GM18511 (cell line): Measurements from ENCODE around the gene UPB1.
"Not testable (repeated sequence)": the region's sequence is repeated elsewhere in the genome, so short reads cannot be mapped to it uniquely, and the experiment has no call there.

Experiments used
- ATAC-seq: cut with Tn5 transposase; IDR thresholded peaks from one replicate; pipeline ENCODE4 v1.9.1; 2021; ENCODE audit warnings: mild to moderate bottlenecking, moderate library complexity; ENCODE audit not compliant: unreplicated experiment

The UPB1 gene

DNA sequence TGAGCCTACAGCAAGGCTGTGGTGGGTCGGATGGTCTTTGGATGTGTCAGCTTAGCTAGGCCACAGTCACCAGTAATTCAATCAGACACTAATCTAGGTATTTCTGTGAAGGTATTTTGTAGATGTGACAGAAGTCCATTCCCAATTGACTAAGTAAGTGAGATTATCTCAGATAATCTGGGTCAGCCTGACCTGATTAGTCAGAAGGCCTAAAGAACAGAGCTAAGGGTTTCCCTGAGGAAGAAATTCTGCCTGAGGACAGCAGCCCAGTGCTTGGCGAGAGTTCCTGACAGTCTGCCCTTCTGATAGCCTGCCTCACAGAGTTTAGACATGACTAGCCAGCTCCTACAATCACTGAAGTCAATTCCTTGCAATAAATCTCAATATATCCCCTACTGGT, 31.1 kb downstream of the UPB1 start:
- ATAC-seq: no peak

GRCh38 chr22:24529898-24530297, 34.8 kb downstream of the UPB1 start:
- no peak for ATAC-seq

DNA sequence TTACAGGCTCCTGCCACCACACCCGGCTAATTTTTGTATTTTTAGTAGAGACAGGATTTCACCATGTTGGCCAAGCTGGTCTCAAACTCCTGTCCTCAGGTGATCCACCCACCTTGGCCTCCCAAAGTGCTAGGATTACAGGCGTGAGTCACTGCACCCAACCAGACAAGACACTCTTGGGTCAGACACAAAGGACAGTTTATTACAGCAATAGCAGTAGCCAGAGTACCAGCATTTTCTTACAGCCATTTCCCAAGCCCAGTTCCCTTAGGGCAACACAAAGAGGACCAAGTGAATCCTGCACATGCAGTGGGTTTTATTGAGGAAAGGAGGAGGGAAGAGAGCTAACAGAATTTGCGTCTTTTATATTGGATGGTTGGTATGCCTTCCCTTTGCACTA, 35.8 kb downstream of the UPB1 start:
- ATAC-seq: not testable (repeated sequence)

- no peak for ATAC-seq
These were observed 36.9 kb downstream of the UPB1 start for GRCh38 chr22:24532075-24532474.

- no peak for ATAC-seq
These were observed 40.2 kb downstream of the UPB1 start for GRCh38 chr22:24535348-24535747.

DNA sequence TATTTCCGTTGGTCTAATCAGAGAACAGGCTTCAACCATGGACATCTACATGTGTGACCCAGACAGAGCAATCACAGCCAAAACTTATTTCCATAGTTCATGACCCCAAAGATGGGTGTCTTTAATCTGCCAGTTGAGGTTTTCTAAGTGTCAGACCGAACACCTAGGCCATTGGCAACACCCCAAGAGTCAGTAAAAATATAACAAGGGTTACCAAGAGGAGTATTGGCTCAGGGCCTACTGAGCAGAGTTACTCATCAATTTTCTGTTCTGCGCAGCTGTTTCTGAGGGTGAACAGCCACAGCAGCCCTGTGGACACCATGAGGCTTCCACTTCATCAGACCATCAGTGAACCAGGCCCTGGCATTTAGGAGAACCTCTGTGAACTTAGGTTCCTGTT, 41.0 kb downstream of the UPB1 start:
- ATAC-seq: no peak

DNA sequence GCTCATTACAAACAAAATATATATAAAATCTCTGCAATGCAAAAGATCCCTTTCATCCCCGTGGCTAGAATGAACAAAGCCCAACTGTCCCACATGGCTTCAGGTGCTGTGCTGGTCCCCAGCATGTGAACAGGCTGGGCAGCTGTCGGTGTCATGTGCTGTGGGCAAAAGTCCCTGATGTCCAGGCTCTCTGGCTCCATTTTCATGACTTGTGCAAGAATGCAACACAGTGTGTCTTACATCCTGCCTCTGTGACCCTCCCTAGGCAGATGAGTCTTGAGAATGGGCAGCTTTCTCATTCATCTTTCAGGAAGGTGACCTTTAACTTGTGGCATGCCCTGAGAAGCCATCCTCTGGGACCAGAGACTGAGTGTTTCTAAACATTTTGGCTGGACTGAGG, 45.3 kb downstream of the UPB1 start:
- ATAC-seq: no peak

DNA sequence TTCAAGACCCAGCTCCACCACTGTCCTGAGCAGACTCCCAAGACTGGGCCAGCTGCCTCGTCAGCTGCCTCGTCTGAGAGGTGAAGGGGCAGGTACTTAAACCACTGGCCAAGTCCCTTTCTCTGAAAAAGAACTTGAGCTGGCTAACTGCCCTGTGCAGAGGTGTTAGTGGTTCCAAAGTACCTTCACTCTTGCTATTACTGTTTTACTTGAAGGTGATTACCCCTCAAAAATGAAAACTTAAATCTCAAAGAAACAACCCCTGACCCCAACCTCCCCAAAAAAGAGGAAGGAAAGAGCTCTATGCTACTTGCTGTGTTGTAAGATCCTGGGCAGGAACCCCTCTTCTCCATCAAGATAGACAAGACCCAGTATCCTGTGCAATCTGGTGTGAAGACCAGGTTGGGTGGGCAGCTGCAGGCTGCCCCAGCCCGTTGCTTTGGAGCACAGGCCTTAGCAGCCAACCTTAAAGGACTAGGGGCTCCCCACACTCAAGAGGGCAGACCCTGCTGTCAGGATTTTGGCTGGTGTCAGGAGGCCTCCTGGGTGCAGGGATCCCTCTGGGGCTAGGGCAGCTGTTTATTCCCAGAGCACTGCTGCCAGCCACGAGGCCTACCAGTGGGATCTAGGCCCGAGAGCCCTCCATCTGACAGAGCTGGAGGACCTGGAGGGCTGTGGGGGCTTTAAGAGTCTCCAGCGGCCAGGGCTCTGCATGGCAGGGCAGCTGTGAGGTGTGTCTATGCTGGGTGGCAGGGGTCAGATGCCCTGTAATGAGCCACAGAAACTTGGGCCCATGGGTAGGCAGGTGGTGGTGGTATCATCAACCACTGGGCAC, 46.8 kb downstream of the UPB1 start:
- ATAC-seq: no peak

- no peak for ATAC-seq
These were observed 47.5 kb downstream of the UPB1 start for GRCh38 chr22:24542641-24543040.

GRCh38 chr22:24543185-24543601, 48.1 kb downstream of the UPB1 start:
- ATAC-seq: no peak

DNA sequence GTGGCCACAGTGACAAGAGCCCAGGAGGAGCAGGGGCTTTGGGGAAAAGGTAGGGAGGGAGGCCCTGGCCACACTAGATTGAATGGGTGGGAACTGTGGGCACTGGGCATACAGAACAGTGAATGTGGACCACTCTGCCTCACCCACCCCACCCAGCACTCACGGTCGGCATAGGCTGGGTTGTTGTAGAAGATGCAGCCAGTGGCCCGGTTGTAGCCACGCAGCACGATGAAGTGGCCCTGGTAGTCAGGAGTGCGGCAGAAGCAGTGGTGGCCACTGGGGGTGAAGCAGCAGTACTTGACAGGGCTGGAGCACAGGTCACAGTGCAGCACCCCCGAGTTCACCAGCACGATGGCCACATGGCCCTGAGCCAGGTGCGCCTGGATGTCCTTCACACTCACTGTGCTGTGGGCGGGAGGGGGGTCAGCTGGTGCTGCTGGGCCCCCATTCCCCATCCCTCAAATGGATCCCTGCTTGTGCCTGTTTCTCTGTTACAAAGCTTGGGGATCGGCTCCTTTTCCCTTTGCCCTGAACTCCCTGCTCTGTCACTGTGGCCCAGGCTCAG, 48.6 kb downstream of the UPB1 start:
- no peak for ATAC-seq

- no peak for ATAC-seq
These were observed 53.7 kb downstream of the UPB1 start for GRCh38 chr22:24548812-24549211.

DNA sequence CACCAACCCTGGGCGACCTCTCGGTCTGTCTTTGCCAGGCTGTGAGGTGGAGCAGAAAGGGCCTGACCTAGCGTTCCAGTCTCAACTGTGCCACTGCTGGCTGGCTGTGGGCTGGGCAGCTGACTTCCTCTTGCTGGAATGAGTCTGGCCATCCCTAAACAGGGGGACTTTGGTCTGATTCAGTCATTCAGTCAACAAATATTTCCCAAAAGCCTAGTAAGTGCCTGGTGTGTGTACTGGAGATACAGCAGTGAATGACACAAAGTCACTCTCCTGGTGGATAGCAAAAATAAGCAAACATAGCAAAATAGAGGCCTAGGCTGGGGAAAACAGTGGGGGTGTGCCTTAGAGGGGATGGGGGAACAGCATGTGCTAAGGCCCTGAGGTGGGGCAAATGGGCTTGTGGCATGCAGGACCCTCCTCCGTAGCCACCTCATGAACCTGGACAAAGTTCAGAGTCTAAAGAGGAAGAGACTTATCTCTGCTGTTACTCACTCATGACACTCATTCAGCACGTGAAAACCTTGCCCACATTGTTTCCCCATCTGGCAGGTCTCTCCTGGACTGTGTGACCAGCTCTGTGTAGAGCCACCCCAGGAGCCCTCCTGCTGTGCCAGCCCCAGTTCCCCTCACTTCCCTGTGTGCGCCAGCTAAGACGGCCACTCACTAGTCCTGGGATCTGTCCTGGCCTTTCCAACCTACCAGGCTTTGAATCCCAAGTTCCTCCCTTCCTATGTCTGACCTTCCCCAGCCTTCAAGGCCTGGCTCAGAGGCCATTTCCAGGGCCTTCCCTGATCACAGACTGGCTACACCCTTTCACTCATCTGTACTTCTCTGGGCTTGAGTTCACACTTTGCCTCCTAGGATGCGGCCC, 55.1 kb downstream of the UPB1 start:
- ATAC-seq: no peak

GRCh38 chr22:24550902-24551435, 55.8 kb downstream of the UPB1 start:
- ATAC-seq: no peak

- not testable (repeated sequence) for ATAC-seq
These were observed 57.6 kb downstream of the UPB1 start for GRCh38 chr22:24552503-24553286.

GRCh38 chr22:24553597-24554312, 58.6 kb downstream of the UPB1 start:
- ATAC-seq: no peak

DNA sequence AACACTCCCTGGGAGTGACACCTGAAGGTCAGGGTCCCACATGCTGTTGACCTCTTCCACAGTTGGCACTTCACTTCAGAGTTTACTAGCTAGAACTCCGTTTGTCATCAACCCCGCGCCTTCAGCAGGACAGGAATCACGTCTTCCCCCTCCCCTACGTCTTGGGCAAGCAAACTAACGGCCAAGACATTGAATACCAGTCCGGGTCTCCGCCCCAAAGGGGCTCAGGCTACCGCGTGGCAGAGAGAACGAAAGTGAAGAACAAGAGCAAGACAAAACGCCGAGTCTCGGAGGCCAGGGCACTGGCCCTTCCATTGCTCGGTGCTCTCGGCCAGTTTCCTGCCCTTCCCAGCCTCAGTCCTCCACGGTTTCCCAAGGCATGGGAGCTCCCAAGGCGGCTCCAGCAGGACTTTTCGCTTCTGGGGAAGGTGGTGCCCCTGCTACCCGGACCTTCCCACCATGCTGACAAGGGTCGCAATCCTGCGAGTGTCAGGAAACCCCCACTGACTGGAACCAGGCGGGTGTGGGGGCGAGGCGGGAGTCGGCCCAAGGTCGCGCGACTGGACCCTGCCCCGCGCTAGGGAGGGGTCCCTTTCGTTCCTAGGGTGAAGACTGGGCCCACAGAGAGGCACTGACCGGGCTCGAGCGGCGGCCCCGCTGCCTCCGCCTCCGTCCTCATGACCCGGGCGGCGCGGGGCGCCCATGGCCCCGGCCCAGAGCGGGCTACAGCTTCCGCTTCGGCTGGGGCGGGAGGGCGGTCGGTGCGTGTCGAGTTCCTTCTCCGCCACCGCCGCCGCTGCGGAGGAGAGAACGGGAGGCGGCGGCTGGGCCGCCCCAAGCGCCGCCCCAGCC, 59.4 kb downstream of the UPB1 start, which contains the start of gene GUCD1:
Gene GUCD1 (minus strand): TSS at position 826 of the 852 bp plus-strand sequence. CDS start 147 bp downstream, at position 679.
- peak; percentile 26 for ATAC-seq

DNA sequence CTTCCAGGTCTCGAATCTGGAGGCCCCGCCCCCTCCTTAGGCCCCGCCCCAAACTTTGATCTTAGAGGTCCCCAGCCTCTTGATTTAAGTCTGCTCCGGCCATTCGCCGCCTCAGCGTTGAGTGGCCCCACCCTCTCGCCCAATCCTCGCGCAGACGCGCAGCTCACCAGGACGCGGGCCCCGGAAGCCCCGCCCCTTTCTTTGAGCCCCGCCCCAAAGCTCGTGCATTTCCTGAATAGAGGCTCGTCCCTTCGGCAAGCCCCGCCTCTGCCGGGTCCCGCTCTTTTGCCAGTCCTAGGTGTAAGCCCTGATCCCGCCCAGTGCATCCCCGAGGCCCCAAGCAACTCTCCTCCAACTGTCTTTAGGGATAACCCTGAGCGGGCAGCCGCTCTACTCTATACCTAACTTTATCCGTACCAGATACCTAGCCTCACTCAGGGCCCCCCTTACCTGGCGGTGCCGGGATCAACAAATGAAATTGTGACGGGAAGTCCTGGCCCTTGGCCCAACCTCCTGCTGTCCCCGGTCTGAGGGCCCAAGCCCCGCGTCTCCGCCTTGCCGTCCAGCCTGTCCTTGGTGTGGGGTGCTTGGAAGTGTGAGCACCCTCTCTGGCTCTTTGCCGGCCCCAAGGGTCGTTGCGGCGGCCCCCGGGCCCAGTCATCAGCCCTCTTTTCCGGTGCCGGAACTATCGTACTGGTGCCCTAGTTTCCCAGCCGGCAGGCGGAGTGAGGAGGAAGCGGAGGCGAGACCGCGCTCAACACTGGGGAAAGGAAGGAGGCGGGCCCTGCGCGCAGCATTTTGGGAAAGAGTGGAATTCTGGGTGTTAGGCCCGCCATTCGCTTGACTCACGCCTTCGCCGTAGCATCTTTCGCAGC, 60.3 kb downstream of the UPB1 start, which contains the start of gene SNRPD3:
Gene SNRPD3 (plus strand): TSS at position 835 of the 875 bp plus-strand sequence. CDS start 1,676 bp downstream, outside the sequence.
- ATAC-seq: peak; percentile 80
